GM12864 (cell line): ENCODE results near the gene DCBLD2.

Experiments
- DNase-seq: peaks from one replicate; pipeline ENCODE4 v3.0.0-alpha.2; 2011; ENCODE audit warnings: low read depth
- H3K4me3 ChIP-seq: 2 replicates; pipeline ENCODE4 v1.5.1; 2011; ENCODE audit warnings: mild to moderate bottlenecking, low read depth, low read length, control low read depth
- CTCF ChIP-seq: IDR thresholded peaks from 2 replicates; pipeline ENCODE4 v1.5.1; 2011; ENCODE audit warnings: low read depth, mild to moderate bottlenecking, moderate library complexity, low read length, control low read depth, inconsistent platforms; ENCODE audit errors: missing control alignments

DCBLD2 gene

GRCh38 chr3:98806521-98806920 is 95.0 kb downstream of the DCBLD2 start:
- no peak for TF ChIP-seq CTCF
- DNase-seq = no peak
- H3K4me3 ChIP-seq = no peak overlapping the region

GRCh38 chr3:98805571-98805970 is 95.9 kb downstream of the DCBLD2 start:
- H3K4me3 ChIP-seq = no peak overlapping the region
- no peak for TF ChIP-seq CTCF
- DNase-seq = no peak

- H3K4me3 ChIP-seq = no peak overlapping the region
- DNase-seq = no peak
- no peak for TF ChIP-seq CTCF
Measured at GRCh38 chr3:98801043-98801747, 100.3 kb downstream of the DCBLD2 start.

- no peak overlapping the region for H3K4me3 ChIP-seq
- TF ChIP-seq CTCF = no peak
- DNase-seq = no peak
Measured at GRCh38 chr3:98800401-98800800, 101.1 kb downstream of the DCBLD2 start.

- DNase-seq = no peak
- TF ChIP-seq CTCF = no peak
- H3K4me3 ChIP-seq = no peak overlapping the region
Measured at GRCh38 chr3:98799479-98799878, 102.0 kb downstream of the DCBLD2 start.

- no peak for TF ChIP-seq CTCF
- DNase-seq = no peak
- H3K4me3 ChIP-seq = no peak overlapping the region
Measured at GRCh38 chr3:98798820-98799219, 102.7 kb downstream of the DCBLD2 start.

- no peak overlapping the region for H3K4me3 ChIP-seq
- no peak for TF ChIP-seq CTCF
- DNase-seq = no peak
Measured at GRCh38 chr3:98797905-98798304, 103.6 kb downstream of the DCBLD2 start.
